HG02642 (cell line): ENCODE data around the gene AATK.
"Not testable (repeated sequence)": the region's sequence is repeated elsewhere in the genome, so short reads cannot be mapped to it uniquely, and the experiment has no call there.

Source experiments
- ATAC-seq: cut with Tn5 transposase; IDR thresholded peaks from one replicate; pipeline ENCODE4 v1.9.1; 2021; ENCODE audit warnings: mild to moderate bottlenecking; ENCODE audit not compliant: unreplicated experiment, poor library complexity

The AATK gene

GRCh38 chr17:81163703-81164370 is 2.2 kb downstream of the AATK start:
- ATAC-seq = no peak

- ATAC-seq = no peak
These were observed 2.8 kb downstream of the AATK start for GRCh38 chr17:81163051-81163695.

DNA sequence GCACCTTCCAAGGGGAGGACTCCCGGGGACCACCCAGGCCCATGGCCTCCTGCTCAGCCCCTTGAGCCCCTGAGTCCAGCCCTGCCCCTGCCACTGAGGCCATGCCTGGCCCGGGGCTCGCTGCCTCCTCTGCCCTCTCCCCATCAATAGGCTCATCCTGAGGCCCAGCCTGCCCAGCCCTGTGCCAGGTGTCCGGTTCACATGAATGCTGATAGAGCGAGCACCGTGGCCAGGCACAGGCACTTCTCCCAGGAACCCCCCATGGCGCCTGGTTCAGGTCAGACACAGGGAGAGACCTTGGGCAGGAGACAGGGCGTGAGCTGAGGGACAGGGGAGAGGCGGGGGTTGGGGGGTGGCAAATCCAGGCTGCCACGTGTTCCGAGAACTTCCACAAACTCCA is 3.5 kb downstream of the AATK start:
- ATAC-seq = no peak

GRCh38 chr17:81161972-81162371 is 4.0 kb downstream of the AATK start:
- no peak for ATAC-seq

DNA sequence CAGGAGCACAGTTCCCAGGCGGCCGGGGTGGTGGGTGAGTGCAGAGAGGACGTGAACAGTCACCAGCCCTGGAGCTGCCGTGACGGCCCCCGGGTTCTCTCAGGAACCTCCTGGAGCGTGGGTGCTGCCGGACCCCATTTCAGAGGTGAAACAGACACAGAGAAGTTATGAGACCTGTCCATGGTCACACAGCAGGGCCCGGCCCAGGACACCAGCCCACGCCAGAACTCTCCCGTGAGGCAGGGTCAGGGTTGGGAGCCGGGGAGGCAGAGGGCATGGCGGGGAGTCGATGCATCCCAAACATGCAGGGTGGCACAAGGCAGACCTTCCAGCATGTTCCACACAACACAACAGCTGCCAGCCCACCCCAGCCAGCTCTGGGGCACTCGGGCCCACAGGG is 4.5 kb downstream of the AATK start:
- ATAC-seq = no peak

DNA sequence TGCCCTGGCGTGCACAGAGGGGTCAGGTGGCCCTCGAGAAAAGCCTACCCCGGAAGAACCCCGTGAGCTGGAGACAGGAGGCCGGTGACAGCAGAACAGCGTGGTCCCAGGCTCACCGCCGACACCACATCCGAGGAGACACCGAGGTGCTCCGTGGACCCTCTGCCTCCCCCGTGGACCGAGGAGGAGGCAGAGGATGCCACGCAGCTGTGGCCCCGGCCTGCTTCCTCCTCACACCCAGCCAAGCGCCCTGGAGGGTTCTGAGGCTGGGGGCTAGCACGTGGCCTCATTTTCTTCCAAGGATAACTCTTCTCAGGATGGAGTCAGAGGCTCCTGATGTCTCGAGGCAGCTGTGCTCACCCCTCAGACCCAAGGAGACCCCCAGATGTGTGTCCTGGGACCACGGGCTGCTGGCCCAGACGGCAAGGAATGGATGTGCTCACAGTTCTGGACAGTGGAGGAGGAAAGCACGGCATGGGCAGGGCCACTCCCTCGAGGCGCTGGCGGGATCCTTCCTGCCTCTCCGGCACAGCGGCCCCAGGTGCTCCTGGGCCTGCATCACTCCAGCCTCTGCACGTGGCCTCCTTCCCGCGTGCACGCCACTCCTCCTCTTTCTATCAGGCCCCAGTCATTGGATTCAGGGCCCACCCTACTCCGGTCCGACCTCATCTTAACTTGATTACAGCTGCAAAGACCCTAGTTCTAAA is 5.1 kb downstream of the AATK start:
- ATAC-seq = no peak

- no peak for ATAC-seq
These were observed 5.7 kb downstream of the AATK start for GRCh38 chr17:81160306-81160705.

DNA sequence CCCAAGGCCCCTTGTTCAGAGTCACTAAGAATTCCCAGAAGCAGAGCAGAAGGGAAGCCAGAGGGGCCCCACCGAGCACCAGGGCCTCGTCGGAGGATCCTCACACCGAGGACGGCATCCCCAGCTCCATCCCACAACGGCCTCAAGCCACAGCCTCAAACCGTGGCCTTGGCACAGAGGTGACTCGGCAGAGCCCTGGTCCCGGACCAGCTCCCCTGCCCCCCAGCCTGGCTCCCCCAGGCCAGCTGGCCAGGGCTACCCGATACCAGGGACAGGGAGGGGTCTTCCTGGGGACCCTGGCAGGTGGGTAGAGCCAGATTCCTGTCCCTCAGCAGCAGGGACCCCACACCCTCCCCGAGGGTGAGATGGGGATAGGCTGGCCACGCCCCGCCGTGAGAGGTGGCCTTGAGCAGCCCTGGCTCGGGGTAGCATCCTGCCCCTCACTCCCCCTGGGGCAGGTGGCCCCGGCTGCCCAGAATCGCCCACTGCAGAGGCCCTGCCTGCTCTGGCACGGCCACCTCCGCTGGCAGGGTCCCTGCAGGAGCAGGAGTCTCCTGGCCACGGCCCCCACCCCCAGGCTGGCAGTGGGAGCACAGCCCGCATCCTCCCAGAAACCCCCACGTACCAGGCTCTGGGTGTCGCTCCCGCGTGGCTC is 6.3 kb downstream of the AATK start:
- no peak for ATAC-seq

DNA sequence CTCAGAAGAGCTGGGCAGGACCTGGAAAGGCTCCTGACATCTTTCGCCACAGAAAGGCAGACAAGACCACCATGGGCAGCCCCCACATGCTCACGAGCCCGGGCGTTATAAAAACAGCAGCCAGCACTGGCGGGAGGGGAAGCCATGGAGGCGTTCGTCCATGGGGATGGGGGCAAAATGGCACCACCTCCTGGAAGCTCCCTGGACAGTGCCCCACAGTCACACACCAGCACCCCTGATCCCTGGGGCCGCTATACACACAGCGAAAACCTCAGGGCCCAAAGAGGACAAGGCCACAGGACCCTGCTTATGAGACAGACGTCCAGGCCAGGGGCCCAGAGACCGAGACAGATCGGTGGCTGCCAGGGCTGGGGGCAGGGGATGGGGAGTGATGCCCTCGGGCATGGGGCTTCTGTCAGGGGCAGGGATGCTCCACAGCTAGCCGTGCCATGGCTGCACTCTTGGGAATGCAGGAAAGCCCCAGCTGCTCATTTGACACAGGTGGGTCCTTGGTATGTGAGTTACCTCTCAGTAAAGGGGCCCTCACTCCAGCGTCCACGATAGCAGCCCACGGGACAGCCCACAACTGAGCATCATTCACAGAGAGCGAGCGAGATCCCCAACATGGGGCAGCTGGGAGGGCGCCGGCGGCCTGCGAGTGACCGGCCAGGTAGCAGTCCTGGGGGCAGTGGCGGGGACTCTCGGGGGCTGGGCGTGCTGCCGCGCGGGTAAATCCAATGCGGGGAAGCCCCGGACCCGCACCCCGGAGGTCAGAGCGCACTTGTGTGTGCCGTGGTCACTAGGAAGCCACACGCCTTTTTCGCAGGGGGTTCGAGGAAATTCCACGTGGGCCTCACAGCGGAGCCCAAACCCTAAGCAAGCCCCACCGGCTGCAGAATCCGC is 7.1 kb downstream of the AATK start:
- no peak for ATAC-seq

GRCh38 chr17:81157848-81158687 is 8.0 kb downstream of the AATK start:
- ATAC-seq = no peak

DNA sequence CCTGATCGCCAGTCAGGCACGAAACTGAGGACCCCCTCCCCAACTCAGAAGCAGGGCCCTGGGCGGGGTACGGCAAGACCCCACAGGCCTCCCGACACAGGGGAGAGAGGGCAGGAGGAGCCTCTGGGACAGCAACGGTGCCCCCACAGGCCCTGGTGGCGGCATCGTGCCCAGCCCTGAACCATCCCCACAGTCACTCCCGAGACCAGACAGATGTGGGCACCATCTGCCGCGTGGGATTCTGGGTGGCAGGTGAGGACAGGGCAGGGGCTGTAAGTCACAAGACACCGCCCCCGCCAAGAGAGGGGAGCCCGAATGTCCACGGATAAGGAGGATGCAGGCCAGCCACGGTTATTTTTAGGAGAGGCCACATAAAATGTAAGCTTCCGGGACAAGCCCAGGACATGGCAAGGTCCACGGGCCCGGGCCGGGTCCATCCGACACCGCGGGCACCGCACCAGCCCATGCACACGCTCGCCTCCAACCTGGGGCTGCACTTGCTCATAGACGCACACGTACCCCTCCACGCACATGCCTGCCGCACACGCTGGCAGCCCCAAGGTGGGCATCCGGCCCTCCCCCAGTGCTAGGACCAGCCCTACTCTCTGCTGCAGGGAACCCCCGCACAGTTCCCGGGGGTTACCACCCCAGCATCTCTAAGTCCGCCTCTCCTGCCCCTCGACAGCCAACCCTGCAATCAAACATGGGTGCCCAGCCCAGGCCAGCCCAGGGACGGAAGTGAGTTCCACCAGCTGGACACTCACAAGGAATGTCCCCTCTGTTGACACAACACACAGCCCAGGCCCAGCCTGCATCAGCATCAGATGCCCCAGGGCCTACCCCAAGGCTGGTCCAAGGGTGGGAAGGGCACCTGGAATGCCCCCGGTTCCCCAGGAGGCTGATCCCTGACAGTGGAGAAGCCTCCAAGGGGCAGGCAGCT is 8.9 kb downstream of the AATK start:
- no peak for ATAC-seq

GRCh38 chr17:81154961-81155360 is 11.1 kb downstream of the AATK start:
- ATAC-seq = no peak

- ATAC-seq = not testable (repeated sequence)
These were observed 12.0 kb downstream of the AATK start for GRCh38 chr17:81154016-81154415.

DNA sequence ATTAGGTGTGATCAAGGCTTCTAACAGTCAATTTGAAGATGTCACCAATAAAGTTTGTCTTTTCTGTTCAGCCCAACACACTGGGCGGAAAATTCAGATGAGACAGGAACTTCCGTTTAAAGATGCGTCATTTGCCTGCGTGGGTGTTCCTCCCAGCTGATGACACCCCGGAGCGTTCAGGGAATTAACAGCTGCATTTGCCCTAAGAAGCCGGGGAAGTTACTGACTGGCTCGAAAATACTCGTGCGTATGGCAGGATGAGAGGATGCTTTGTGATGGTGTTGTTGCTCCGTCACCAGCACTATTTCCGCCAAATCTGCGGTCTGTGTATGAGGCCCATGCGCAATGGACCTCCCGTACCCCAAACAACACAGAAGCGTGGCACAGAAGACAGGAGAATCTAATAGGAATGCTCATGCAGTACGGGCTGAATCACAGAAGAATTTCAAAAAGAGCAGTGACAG is 12.6 kb downstream of the AATK start:
- ATAC-seq = no peak

GRCh38 chr17:81152288-81152828 is 13.7 kb downstream of the AATK start:
- ATAC-seq = no peak

- ATAC-seq = no peak
These were observed 14.7 kb downstream of the AATK start for GRCh38 chr17:81151278-81151677.

DNA sequence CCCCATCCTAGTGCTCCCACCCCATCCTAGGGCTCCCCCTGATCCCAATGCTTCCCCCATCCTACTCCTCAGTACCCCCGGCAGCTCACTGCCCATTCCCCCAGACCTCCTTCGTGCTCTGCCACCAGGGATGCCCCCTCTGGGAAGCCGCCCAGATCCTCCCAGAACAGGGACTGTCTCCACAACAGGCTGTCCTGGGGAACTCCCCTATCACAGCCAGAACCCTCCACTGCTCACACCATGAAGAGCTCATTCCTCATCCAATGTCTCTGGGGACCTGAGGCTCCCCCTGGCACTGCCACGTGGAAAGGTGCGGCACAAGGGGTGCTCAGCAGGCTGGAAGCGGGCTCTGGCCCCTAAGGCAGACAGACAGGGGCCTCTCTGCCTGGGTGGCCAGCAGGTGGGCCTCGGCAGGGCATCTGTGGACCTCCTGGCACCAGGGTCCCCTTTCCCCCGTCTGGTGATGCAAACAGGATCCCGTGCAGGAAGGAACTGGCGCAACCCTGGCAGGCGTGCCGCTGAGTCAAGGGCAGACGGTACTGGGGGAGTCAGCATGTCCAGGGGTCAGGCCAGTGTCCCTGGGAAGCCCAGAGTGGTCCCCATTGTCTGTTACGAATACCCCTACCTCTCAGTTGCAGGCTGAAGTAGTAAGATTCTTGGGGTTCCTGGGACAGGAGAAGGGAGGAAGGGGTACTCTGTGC is 15.5 kb downstream of the AATK start:
- ATAC-seq = no peak
